Suprapubic skin (tissue), 4 donors: Measurements from ENCODE around the gene ADGRB3. TPM values are rescaled to one million over a fixed set of nuclear protein-coding genes. Genes with fewer than 3 reads are reported as not detected.

Experiments
- DNase-seq, 2 donors: peaks; one replicate each; pipeline ENCODE4 v3.0.0-alpha.2; 2019; ENCODE audit warnings: low spot score in 2 of 2
- H3K27ac ChIP-seq: fragments of 200-600 bp; sonication (generic); one replicate; pipeline ENCODE4 v1.5.1; 2019
- H3K27me3 ChIP-seq: fragments of 200-600 bp; sonication (generic); one replicate; pipeline ENCODE4 v1.5.1; 2019
- H3K36me3 ChIP-seq: fragments of 200-600 bp; sonication (generic); one replicate; pipeline ENCODE4 v1.5.1; 2019
- H3K4me1 ChIP-seq: fragments of 200-600 bp; sonication (generic); one replicate; pipeline ENCODE4 v1.5.1; 2019
- H3K4me3 ChIP-seq: fragments of 200-600 bp; sonication (generic); one replicate; pipeline ENCODE4 v1.5.1; 2019; ENCODE audit warnings: mild to moderate bottlenecking
- H3K9me3 ChIP-seq: fragments of 200-600 bp; sonication (generic); one replicate; pipeline ENCODE4 v1.5.1; 2019
- EP300 ChIP-seq: sonication (generic); formaldehyde crosslinking; IDR thresholded peaks from one replicate; pipeline ENCODE4 v1.6.1; 2017; ENCODE audit warnings: antibody characterized with exemption
- POLR2A ChIP-seq, 2 donors: fragments of 450-650 bp; IDR thresholded peaks; one replicate each; pipeline ENCODE4 v1.6.1; 2017; ENCODE audit warnings: antibody characterized with exemption in 2 of 2, mild to moderate bottlenecking in 2 of 2, moderate library complexity in 2 of 2
- POLR2AphosphoS5 ChIP-seq, 3 donors: sonication (generic); formaldehyde crosslinking; IDR thresholded peaks; one replicate each; pipeline ENCODE4 v1.6.1; 2017; ENCODE audit warnings: antibody characterized with exemption in 3 of 3
- WGBS: methylation state at CpG from one replicate; pipeline ENCODE4 v1.1.5; 2018; 5-methylcytosine and 5-hydroxymethylcytosine counted together
- total RNA-seq, 4 donors: library from RNA; depleted of rRNA; stranded (reverse); fragments of >200 nt; gene quantifications; one replicate each; pipeline ENCODE4 v1.1.0, GENCODE V29; 2016
- TF ChIP-seq, protein P1 (sequence below), 2 donors: fragments of 200-600 bp in 1 of 2; fragments of 450-650 bp in 1 of 2; sonication (generic) in 1 of 2; IDR thresholded peaks; one replicate each; pipeline ENCODE4 v1.5.1; 2016 to 2019; ENCODE audit warnings: antibody characterized with exemption in 2 of 2, mild to moderate bottlenecking in 1 of 2, moderate library complexity in 1 of 2

Gene ADGRB3
- total RNA-seq, 4 donors from 2014 or later: 0.42 to 2.2 (median 1.3) TPM

DNA sequence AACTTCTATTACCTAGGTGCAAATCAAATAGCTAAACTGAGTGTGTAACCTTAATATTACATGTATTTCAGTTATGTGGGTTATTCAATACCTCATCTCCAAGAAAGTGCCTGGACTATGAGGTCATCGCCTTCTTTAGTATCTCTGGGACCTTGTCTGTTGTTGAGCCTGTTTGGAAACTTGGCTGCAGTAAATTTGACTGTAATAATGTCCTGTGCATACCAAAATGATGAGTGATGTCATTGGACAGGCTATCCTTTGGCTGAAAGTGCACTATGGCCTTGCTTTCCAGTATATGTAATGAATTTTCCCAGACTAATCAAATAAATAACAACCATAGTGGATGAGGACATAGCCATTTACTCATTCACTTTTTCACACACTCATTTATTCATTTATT lies 455.1 kb downstream of the ADGRB3 start:
- Histone ChIP-seq H3K27me3 (no peaks in the 10 kb centered on the region), H3K27ac (no peak overlapping the region), H3K4me1 (no peaks in the 10 kb centered on the region), H3K36me3 (no peaks in the 10 kb centered on the region), H3K9me3 (no peaks in the 10 kb centered on the region), H3K4me3 (no peak overlapping the region)
- no peak for DNase-seq
- TF ChIP-seq EP300: no peak
- TF ChIP-seq, protein P1, sequence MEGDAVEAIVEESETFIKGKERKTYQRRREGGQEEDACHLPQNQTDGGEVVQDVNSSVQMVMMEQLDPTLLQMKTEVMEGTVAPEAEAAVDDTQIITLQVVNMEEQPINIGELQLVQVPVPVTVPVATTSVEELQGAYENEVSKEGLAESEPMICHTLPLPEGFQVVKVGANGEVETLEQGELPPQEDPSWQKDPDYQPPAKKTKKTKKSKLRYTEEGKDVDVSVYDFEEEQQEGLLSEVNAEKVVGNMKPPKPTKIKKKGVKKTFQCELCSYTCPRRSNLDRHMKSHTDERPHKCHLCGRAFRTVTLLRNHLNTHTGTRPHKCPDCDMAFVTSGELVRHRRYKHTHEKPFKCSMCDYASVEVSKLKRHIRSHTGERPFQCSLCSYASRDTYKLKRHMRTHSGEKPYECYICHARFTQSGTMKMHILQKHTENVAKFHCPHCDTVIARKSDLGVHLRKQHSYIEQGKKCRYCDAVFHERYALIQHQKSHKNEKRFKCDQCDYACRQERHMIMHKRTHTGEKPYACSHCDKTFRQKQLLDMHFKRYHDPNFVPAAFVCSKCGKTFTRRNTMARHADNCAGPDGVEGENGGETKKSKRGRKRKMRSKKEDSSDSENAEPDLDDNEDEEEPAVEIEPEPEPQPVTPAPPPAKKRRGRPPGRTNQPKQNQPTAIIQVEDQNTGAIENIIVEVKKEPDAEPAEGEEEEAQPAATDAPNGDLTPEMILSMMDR (IDR thresholded peaks at IDR 0.05): no peak
- no peak for TF ChIP-seq POLR2A (IDR thresholded peaks at IDR 0.05)
- no peak for TF ChIP-seq POLR2AphosphoS5 (IDR thresholded peaks at IDR 0.05)
- WGBS: 89% methylated on average over 1 of the region's 1 CpG

DNA sequence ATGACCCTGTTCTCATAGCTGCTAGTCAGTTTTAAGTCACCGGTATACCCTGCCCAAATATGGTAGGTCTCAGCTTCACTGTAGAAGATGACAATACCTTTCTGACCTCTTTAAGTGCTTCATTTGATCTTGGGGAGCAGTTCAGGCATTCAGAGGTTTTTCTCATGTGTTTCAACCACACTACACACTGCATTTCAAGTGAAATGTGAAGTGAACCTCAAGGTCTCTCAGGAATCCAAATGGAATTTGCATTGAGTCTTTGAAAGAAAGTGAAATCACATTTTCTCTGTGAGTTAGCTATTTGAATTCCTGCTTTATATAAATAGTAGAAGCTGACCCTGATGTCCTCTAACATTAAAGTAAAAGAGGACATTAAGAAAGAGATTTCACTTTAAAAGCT lies 461.6 kb downstream of the ADGRB3 start:
- 85% methylated on average over 1 of the region's 1 CpG for WGBS
- no peaks in the 10 kb centered on the region for H3K9me3 ChIP-seq
- H3K4me3 ChIP-seq: no peak overlapping the region
- DNase-seq: no peak
- no peaks in the 10 kb centered on the region for H3K27me3 ChIP-seq
- TF ChIP-seq POLR2A (IDR thresholded peaks at IDR 0.05) (no peak), EP300 (no peak), POLR2AphosphoS5 (IDR thresholded peaks at IDR 0.05) (no peak)
- TF ChIP-seq, protein P1 (IDR thresholded peaks at IDR 0.05): no peak
- H3K36me3 ChIP-seq: no peaks in the 10 kb centered on the region
- H3K4me1 ChIP-seq: no peaks in the 10 kb centered on the region
- no peak overlapping the region for H3K27ac ChIP-seq

DNA sequence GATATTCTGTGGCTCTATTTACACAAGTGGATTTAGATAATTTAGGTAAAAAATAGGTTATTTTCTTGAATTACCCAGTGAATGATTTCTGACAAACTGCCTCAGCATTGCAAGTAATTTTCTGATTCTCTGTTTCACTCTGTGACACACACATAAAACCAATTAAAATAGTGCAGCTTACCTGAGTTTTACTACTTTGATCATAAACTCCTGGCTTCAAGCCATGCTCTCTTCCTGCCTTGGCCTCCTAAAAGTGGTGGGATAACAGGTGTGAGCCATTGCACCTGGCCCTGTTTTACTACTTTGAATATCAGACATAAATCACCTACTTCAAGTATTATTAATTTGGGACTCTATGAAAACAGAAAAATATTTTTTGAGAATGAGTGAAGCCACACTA lies 462.9 kb downstream of the ADGRB3 start:
- DNase-seq: no peak
- H3K4me1 ChIP-seq: no peaks in the 10 kb centered on the region
- H3K27me3 ChIP-seq: no peaks in the 10 kb centered on the region
- H3K4me3 ChIP-seq: no peak overlapping the region
- no peak overlapping the region for H3K27ac ChIP-seq
- H3K36me3 ChIP-seq: no peaks in the 10 kb centered on the region
- TF ChIP-seq POLR2A (IDR thresholded peaks at IDR 0.05) (no peak), EP300 (no peak), POLR2AphosphoS5 (IDR thresholded peaks at IDR 0.05) (no peak)
- TF ChIP-seq, protein P1 (IDR thresholded peaks at IDR 0.05): no peak
- H3K9me3 ChIP-seq: no peaks in the 10 kb centered on the region

DNA sequence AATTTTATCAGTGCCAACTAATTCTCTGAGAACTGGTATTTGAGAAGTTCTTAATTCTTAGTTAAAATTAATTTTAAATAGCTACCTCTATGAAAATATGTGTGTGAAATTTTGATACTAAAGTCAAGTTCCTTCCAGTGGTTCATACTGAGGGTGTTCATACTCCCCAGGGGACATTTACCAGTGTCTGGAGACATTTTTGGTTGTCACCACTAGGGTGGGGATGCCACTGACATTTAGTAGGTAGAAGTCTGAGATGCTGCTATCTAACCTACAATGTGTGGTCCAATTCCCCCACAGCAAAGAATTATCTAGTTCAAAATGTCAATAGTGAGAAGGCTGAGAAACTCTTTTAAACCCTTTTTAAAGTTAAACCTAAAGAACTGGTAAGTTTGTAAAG lies 463.8 kb downstream of the ADGRB3 start:
- H3K9me3 ChIP-seq: no peaks in the 10 kb centered on the region
- H3K4me3 ChIP-seq: no peak overlapping the region

DNA sequence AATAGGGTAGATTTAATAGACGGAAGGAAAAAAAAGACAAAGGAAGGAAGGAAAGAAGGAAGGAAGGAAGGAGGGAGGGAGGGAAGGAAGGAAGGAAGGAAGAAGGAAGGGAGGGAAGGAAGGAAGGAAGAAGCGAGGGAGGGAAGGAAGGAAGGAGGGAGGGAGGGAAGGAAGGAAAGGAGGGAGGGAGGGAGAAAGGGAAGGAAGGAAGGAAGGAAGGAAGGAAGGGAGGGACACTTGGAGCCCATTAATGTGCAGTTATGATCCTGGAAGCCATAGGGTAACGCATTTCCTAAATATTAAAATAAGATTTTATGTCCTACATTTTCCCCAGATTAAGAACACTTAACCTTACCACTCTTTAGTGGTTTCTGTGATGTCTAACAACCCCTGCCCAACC lies 465.7 kb downstream of the ADGRB3 start:
- Histone ChIP-seq H3K36me3 (no peaks in the 10 kb centered on the region), H3K4me1 (no peaks in the 10 kb centered on the region), H3K27ac (no peak overlapping the region), H3K9me3 (no peaks in the 10 kb centered on the region), H3K4me3 (no peak overlapping the region), H3K27me3 (no peaks in the 10 kb centered on the region)
- no peak for DNase-seq
- no peak for TF ChIP-seq POLR2A (IDR thresholded peaks at IDR 0.05)
- TF ChIP-seq EP300: no peak
- no peak for TF ChIP-seq POLR2AphosphoS5 (IDR thresholded peaks at IDR 0.05)
- TF ChIP-seq, protein P1 (IDR thresholded peaks at IDR 0.05): no peak
- 89% methylated on average over 2 of the region's 3 CpGs for WGBS

More for the DNA sequence above, 463.8 kb downstream of the ADGRB3 start:
- Histone ChIP-seq H3K4me1 (no peaks in the 10 kb centered on the region), H3K27me3 (no peaks in the 10 kb centered on the region), H3K27ac (no peak overlapping the region), H3K36me3 (no peaks in the 10 kb centered on the region)
- no peak for TF ChIP-seq POLR2A (IDR thresholded peaks at IDR 0.05)
- TF ChIP-seq, protein P1 (IDR thresholded peaks at IDR 0.05): no peak
- no peak for TF ChIP-seq POLR2AphosphoS5 (IDR thresholded peaks at IDR 0.05)
- no peak for TF ChIP-seq EP300
- DNase-seq: no peak
